ENCODE data around the gene FASN. TPM values are rescaled to one million over a fixed set of nuclear protein-coding genes. Genes with fewer than 3 reads are reported as not detected.

The FASN gene
- polyA plus RNA-seq, 1 donor from 2014 or later, result 26.4 TPM

DNA sequence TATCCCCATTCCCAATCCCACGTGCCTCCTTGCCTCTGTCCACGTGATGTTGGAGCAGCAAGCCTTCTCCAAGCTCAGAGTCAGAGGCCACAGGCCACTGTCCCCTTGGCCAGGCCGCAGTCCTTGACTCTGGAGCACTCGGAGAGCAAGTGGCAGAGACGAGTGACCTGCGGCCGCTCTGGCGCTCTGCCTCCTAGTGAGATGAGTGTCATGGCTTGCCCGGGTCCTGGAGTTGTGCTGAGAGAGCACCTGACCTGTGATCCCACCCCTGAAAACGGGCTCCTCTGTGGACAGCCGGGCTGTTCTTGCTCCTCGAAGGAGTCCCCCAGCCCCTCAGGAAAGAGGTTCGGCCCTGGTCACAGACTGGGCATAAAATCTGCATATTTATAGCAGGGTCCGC lies 10.0 kb upstream of the FASN start:
- TF ChIP-seq POLR2AphosphoS5 (IDR thresholded peaks at IDR 0.05) (no peak), TAF1 (IDR thresholded peaks at IDR 0.05; ENCODE audit: low read depth) (no peak), RAD21 (conservative IDR thresholded peaks at IDR 0.05) (no peak), REST (IDR thresholded peaks at IDR 0.05; ENCODE audit: borderline replicate concordance) (no peak), CTCF (IDR thresholded peaks at IDR 0.05; ENCODE audit: poor library complexity, severe bottlenecking) (no peak), SMC3 (conservative IDR thresholded peaks at IDR 0.05; ENCODE audit: poor library complexity) (no peak), EP300 (conservative IDR thresholded peaks at IDR 0.05; ENCODE audit: poor library complexity, severe bottlenecking) (no peak), EZH2 (IDR thresholded peaks at IDR 0.05; ENCODE audit: borderline replicate concordance, insufficient read depth, low read length, poor library complexity, severe bottlenecking) (no peak), MXI1 (conservative IDR thresholded peaks at IDR 0.05; ENCODE audit: poor library complexity, severe bottlenecking) (no peak)
- no peaks in the 10 kb centered on the region for H4K20me1 ChIP-seq (ENCODE audit: insufficient read depth)
- no peaks in the 10 kb centered on the region for H3K36me3 ChIP-seq (ENCODE audit: insufficient read depth, low read length)
- H3K4me3 ChIP-seq (ENCODE audit: low read length), result no peak overlapping the region
- no peak overlapping the region for H3K4me2 ChIP-seq (ENCODE audit: low read length)
- no peaks in the 10 kb centered on the region for H3K9me3 ChIP-seq (ENCODE audit: low read length)
- no peak overlapping the region for H3K9ac ChIP-seq (ENCODE audit: low read length)
- H2AFZ ChIP-seq (ENCODE audit: low read depth, low read length), result no peak overlapping the region
- H3K27me3 ChIP-seq (ENCODE audit: insufficient read depth, low read depth, low read length), result no peaks in the 10 kb centered on the region
- H3K9me2 ChIP-seq (ENCODE audit: insufficient read depth, low read length), result no peaks in the 10 kb centered on the region
- H3F3A ChIP-seq (ENCODE audit: insufficient read depth, low read length, poor library complexity, severe bottlenecking), result no peaks in the 10 kb centered on the region
- no peak overlapping the region for H3K27ac ChIP-seq (ENCODE audit: low read length)
- no peaks in the 10 kb centered on the region for H3K79me2 ChIP-seq (replicated peaks; ENCODE audit: insufficient read depth, low read length)

- H3K9ac ChIP-seq (ENCODE audit: low read length), result no peak overlapping the region
Observed at GRCh38 chr17:82107341-82107860, 9.4 kb upstream of the FASN start.

More at GRCh38 chr17:82107341-82107860, 9.4 kb upstream of the FASN start:
- Histone ChIP-seq H2AFZ (ENCODE audit: low read depth, low read length) (no peak overlapping the region), H3F3A (ENCODE audit: insufficient read depth, low read length, poor library complexity, severe bottlenecking) (no peaks in the 10 kb centered on the region), H4K20me1 (ENCODE audit: insufficient read depth) (no peaks in the 10 kb centered on the region), H3K79me2 (replicated peaks; ENCODE audit: insufficient read depth, low read length) (no peaks in the 10 kb centered on the region), H3K9me2 (ENCODE audit: insufficient read depth, low read length) (no peaks in the 10 kb centered on the region), H3K27me3 (ENCODE audit: insufficient read depth, low read depth, low read length) (no peaks in the 10 kb centered on the region), H3K4me2 (ENCODE audit: low read length) (no peak overlapping the region), H3K27ac (ENCODE audit: low read length) (no peak overlapping the region), H3K9me3 (ENCODE audit: low read length) (no peaks in the 10 kb centered on the region), H3K4me3 (ENCODE audit: low read length) (no peak overlapping the region), H3K36me3 (ENCODE audit: insufficient read depth, low read length) (no peaks in the 10 kb centered on the region)
- TF ChIP-seq REST (IDR thresholded peaks at IDR 0.05; ENCODE audit: borderline replicate concordance) (no peak), EZH2 (IDR thresholded peaks at IDR 0.05; ENCODE audit: borderline replicate concordance, insufficient read depth, low read length, poor library complexity, severe bottlenecking) (no peak), TAF1 (IDR thresholded peaks at IDR 0.05; ENCODE audit: low read depth) (no peak), RAD21 (conservative IDR thresholded peaks at IDR 0.05) (no peak)
